Activated naive CD4-positive, alpha-beta T cell treated with anti-CD3 and anti-CD28 coated beads, Interleukin-2, amount 50 U/mL, for 72 hours (primary cell): ENCODE data around the gene CCT7. TPM values are rescaled to one million over a fixed set of nuclear protein-coding genes. Genes with fewer than 3 reads are reported as not detected.

Experiments used
- ATAC-seq, 2 donors: fragments of 150-1000 bp; cut with Tn5 transposase; 2 replicates each; pipeline ENCODE4 v1.10.0; 2021; ENCODE audit warnings: mild to moderate bottlenecking in 2 of 2, moderate library complexity in 2 of 2
- DNase-seq, 2 donors: peaks; one replicate each; pipeline ENCODE4 v3.0.0; 2021 to 2022; ENCODE audit warnings: low spot score in 2 of 2
- H3K27ac Mint-ChIP-seq, 2 donors: one replicate each; pipeline ENCODE4 v1.8.0; 2022; ENCODE audit warnings: mild to moderate bottlenecking in 2 of 2, mixed read lengths in 2 of 2
- H3K36me3 Mint-ChIP-seq, 2 donors: one replicate each; pipeline ENCODE4 v1.8.0; 2022; ENCODE audit warnings: mixed read lengths in 2 of 2
- H3K9me3 Mint-ChIP-seq, 2 donors: one replicate each; pipeline ENCODE4 v1.8.0; 2022; ENCODE audit warnings: mixed read lengths in 2 of 2
- total RNA-seq, 2 donors: library from RNA; stranded (reverse); gene quantifications; one replicate each; pipeline ENCODE4 v1.2.3, GENCODE V29; 2022

Gene CCT7
- total RNA-seq, 2 donors from 2014 or later: 417 to 503 TPM

DNA sequence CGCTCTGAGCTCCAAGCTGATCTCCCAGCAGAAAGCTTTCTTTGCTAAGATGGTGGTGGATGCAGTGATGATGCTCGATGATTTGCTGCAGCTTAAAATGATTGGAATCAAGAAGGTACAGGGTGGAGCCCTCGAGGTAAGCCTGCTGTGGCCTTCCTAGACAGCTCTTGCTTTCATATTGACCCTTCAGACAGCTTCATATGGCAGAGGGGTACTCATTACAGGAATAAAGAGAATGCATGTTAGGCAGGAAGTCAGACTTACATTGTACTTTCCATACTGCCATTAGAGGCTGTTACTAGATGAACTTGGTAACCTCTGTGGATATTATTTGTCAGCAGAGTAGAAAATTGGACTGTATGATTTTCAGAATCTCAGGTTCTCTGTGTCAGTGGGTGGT is 10.5 kb downstream of the CCT7 start:
- ATAC-seq (peak in 1 of 2 donors; percentile 75), DNase-seq (no peak)
- Mint-ChIP-seq H3K36me3 (peaks cover 8 to 19% of the 10 kb centered on the region in 2 donors), H3K27ac (peak overlapping the region; percentile 33 to 91), H3K9me3 (no peaks in the 10 kb centered on the region)

DNA sequence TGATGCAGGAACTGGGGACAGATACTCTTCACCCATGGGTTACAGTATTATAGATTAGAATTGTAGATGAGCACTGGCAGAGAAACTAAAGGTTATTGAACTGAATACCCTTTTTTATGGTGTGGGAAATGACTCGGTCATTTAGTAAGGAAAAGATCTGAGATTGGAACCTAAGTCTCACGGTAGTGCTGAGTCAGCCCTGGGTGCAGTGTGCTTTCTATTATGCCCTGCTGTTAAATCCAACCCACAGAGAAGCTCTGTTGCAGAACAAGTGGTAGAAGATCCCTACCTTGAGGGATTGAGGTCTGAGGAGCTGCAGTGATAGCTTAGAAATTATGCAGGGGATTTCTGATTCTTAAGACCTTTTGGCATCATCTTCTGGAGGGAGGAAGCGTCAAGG is 12.7 kb downstream of the CCT7 start:
- Mint-ChIP-seq H3K9me3 (no peaks in the 10 kb centered on the region), H3K36me3 (peaks cover 19 to 24% of the 10 kb centered on the region in 2 donors), H3K27ac (peak overlapping the region; percentile 31 to 37)
- DNase-seq (no peak), ATAC-seq (no peak)

DNA sequence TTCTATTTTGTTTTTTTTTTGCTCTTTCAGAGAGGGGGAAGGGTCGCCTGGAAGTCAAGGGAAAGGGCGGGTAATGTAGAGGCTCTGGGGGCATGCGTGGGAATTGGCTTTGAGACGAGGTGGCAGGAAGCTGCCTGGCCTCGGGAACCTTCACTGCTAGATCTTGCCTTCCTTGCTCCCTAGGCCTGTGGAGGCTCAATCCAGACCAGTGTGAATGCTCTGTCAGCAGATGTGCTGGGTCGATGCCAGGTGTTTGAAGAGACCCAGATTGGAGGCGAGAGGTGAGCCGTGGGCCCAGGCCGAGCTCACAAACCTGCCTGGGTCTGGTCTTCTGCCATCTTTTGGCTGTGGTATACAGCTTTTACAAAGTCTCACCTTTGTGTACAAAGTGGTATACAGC is 15.5 kb downstream of the CCT7 start:
- H3K9me3 Mint-ChIP-seq: no peaks in the 10 kb centered on the region
- peak overlapping the region; percentile 47 to 51 for H3K27ac Mint-ChIP-seq
- ATAC-seq: no peak

DNA sequence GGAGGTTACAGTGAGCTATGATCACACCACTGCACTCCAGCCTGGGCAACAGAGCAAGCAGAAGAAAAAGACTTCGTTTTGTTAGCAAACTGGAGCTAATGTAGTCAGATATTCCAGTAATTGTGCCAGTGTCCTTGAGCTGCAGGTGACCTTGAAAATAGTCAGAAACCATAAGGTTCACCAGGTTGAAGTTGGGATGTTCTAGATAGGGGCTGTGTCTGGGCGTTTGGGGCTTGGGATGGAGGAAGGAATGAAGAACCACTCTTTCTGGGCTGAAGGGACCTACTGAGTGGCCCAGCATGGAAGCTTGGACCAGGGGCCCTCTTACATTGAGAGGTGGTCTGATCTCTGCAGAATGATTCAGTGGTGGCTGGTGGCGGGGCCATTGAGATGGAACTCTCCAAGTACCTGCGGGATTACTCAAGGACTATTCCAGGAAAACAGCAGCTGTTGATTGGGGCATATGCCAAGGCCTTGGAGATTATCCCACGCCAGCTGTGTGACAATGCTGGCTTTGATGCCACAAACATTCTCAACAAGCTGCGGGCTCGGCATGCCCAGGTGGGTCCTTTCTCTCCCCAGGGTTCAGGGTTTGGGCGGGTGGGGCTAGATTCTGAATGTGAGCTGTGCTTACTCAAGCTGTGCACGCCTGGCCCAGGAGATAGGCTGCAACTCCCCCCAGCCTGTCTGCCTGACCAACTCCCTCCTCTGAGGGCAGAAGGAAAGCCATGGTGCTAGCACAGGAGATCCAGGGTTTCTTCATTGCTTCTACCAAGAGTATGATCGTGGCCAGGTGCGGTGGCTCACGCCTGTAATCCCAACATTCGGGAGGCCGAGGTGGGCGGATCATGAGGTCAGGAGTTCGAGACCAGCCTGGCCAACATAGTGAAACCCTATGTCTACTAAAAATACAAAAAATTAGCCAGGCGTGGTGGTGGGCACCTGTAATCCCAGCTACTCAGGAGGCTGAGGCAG is 17.1 kb downstream of the CCT7 start:
- peak overlapping the region in 1 of 2 donors; percentile 47 for H3K27ac Mint-ChIP-seq
- no peaks in the 10 kb centered on the region for H3K9me3 Mint-ChIP-seq
- DNase-seq (no peak), ATAC-seq (no peak)
- peaks cover 19 to 22% of the 10 kb centered on the region in 2 donors for H3K36me3 Mint-ChIP-seq

More for the DNA sequence above, 15.5 kb downstream of the CCT7 start:
- peaks cover 19 to 28% of the 10 kb centered on the region in 2 donors for H3K36me3 Mint-ChIP-seq
- no peak for DNase-seq

DNA sequence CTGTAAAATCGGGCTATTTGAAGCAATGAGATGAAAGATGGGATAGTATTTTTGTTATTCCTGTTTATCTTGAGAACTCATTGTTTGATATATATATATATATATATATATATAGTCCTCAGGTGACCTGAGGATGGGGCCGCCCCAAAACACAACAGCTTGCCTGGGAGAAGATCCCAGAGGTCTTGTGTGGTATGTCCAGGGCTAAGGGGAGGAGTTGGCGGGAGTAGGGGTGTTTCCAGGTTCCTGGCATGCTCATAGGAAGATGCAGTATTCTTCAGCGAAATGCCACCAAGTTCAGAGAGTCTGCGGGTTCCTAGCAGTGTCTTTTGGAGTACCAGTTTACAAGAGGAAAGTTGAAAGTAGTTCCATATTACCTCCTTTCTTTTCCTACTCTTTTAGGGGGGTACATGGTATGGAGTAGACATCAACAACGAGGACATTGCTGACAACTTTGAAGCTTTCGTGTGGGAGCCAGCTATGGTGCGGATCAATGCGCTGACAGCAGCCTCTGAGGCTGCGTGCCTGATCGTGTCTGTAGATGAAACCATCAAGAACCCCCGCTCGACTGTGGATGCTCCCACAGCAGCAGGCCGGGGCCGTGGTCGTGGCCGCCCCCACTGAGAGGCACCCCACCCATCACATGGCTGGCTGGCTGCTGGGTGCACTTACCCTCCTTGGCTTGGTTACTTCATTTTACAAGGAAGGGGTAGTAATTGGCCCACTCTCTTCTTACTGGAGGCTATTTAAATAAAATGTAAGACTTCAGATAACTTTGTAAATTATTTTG is 18.3 kb downstream of the CCT7 start:
- DNase-seq (no peak), ATAC-seq (no peak)
- peaks cover 11 to 14% of the 10 kb centered on the region in 2 donors for H3K36me3 Mint-ChIP-seq
- peak overlapping the region in 1 of 2 donors; percentile 53 for H3K27ac Mint-ChIP-seq
- no peaks in the 10 kb centered on the region for H3K9me3 Mint-ChIP-seq

DNA sequence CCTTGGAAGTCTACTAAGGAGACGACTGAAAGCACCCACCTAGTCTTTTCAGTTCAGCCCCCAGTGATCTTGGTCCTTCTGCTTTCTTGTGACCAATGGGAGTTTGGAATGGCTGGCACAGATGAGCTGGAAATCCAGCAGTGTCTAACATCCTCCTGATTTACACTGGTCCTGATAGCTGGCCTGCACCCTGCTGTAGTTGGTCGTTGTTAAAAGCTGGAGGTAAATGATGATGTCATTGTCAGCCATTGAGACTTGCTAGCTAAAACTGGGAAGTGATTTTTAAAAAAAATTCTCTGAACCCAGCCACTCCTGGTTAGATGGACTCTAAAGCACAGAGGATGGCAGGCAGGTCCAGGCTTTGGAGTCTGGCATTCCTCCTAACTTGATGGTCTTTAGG is 19.3 kb downstream of the CCT7 start:
- Mint-ChIP-seq H3K36me3 (peaks cover 11 to 14% of the 10 kb centered on the region in 2 donors), H3K27ac (peak overlapping the region; percentile 53 to 71), H3K9me3 (no peaks in the 10 kb centered on the region)
- no peak for ATAC-seq
- DNase-seq: no peak

DNA sequence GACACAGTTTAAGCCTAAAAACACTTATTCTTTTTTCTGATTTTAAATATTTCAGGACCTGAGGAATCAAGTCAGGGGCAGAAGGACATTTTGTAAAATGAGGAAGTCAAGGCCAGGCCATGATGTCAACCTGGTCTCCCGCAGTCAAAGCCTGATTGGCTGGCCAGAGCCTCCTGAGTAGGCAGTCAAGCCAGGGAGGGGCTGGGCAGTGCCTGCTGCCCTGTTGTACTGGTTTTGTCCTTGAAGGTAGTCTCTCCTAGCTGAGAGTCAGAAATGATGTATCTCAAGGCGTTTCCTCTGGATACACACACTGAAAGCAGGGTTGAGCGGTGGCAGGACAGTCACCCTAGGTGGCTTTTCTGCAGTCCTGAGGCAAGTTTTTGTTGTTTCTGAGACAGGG is 19.8 kb downstream of the CCT7 start:
- Mint-ChIP-seq H3K27ac (peak overlapping the region in 1 of 2 donors; percentile 53), H3K9me3 (no peaks in the 10 kb centered on the region), H3K36me3 (peaks cover 11 to 14% of the 10 kb centered on the region in 2 donors)
- ATAC-seq (no peak), DNase-seq (no peak)

DNA sequence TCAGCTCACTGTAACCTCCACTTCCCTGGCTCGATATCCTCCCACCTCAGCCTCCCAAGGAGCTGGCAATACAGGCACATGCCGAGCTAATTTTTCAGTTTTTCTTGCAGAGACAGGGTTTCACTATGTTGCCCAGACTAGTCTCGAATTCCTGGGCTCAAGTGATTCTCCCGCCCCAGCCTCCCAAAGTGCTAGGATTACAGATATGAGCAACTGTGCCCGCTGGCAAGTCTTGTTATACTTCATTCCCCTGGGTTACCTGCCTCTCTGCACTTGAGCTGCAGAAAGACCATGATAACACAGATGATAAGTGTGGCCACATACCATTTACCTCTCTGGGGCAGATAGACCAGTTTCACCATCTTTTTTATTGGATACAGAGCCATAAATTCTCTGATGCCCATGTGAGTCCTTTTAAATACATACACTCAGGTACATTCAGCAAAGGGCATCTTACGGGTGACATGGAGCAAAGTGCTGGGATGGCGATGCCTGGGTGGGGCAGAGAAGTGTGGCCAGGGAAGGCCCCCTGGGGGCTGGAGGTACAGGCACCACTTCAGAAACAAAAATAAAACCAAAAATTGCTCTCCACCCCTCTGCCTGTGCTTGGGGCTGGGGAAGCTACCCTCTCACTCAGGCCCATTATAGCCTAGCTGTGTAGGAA is 20.4 kb downstream of the CCT7 start:
- no peak for ATAC-seq

DNA sequence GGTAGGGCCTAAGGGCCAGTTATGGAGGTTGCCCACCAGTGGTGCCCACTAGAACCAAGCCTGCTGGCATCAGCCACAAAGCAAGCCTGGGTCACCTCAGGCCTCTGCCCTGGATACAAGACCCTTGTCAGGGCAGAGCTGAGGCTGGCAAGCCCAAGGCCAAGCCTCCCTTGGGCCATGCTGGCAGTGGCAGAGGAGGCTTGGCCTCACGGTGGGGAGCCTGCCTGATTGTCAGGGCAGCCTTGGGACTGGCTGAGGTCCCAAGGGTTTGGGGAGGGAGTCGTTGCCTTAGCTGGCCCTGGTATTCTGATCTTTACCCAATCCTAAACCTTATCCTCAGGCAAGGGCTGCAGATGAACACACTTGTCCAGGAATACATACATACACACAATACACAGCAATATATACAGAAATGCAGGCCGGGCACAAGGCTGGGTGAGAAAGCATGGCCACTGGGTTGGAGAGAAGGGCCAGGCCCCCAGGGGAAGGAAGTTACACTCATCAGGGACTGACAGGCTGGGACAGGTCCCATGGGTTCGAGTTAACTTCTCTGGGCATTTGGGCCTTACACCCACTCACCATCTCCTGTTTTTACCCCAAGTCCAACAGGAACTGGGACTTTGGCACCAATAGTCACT is 21.0 kb downstream of the CCT7 start:
- Mint-ChIP-seq H3K9me3 (no peaks in the 10 kb centered on the region), H3K27ac (peak overlapping the region; percentile 66 to 72), H3K36me3 (peaks cover 4 to 5% of the 10 kb centered on the region in 2 donors)
- no peak for DNase-seq
- ATAC-seq: no peak

More for the DNA sequence above, 20.4 kb downstream of the CCT7 start:
- no peak for DNase-seq
- Mint-ChIP-seq H3K36me3 (peaks cover 10 to 11% of the 10 kb centered on the region in 2 donors), H3K27ac (peak overlapping the region in 1 of 2 donors; percentile 66), H3K9me3 (no peaks in the 10 kb centered on the region)

DNA sequence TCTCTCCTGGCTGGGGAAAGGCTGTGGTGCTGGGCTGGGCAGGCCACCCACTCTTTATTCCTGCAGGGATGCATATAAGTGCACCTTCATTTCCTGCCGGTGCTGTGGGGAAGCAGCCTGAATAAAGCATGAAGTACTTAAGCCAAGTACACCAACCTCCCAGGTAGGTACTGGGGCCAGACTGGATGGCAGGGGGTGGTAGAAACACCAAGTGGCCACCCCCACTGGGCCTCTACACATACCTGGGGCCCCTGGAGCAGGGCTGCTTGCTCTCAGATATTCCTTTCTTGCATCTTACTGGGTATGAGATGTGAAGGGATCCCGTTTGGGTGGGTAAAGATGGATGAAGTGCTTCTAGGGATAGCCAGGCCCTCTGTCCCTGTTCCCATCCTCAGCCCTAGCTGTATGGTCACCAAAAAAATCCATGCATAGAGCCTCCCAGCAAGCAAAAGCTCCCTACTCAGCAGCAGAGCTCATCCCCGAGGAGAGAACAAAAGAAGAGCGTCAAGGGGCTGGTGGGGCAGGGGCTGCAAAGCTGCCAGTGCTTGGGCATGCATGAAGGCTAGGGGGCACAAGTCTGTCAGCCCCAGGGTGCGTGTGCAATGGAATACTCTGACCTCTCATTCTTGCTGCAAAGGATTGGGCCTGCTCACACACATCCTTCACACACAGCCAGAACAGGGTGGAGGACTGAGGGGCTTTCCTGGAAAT is 22.0 kb downstream of the CCT7 start:
- DNase-seq: no peak
- no peak for ATAC-seq
- H3K36me3 Mint-ChIP-seq: peaks cover 0 to 4% of the 10 kb centered on the region in 2 donors

DNA sequence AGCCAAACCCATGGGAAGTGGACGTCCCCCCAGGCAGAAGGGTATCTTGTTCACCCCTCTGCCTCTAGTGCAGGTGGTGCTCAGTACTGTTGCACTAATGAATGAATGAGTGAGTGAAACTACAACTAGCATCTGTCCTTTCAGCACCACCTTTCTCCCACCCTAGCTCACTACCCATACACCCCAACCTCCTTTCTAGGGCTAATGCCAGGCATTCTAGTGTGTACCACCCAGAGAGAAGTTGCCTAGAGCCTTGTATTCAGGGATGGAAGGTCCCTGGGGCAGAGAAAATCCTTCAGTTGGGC is 22.5 kb downstream of the CCT7 start:
- no peaks in the 10 kb centered on the region for H3K9me3 Mint-ChIP-seq
- DNase-seq (no peak), ATAC-seq (no peak)
- H3K27ac Mint-ChIP-seq: peak overlapping the region in 1 of 2 donors; percentile 55
- peaks cover 0 to 4% of the 10 kb centered on the region in 2 donors for H3K36me3 Mint-ChIP-seq

More for the DNA sequence above, 22.0 kb downstream of the CCT7 start:
- Mint-ChIP-seq H3K27ac (no peak overlapping the region), H3K9me3 (no peaks in the 10 kb centered on the region)

DNA sequence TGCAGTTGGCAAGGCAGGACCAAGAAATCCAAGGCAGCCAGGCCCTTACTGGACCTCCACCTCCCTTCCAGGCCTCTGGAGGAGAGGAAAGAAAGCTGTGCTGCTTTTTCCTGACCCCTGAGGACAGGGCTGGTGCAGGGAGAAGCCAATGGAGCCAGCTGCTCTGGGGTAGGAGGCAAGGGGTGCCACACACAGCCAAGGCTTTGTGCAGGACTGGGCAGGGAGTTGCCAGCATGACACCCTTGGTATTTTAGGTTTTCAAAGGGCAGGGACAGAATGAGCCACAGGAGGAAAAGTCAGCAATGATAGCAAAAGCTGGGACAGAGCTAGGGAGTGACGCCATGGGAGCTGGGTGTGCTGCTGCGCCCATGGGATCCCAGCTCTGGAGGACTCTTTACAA is 22.9 kb downstream of the CCT7 start:
- ATAC-seq (peak; percentile 5 to 6), DNase-seq (no peak)
- Mint-ChIP-seq H3K9me3 (no peaks in the 10 kb centered on the region), H3K36me3 (peaks cover 0 to 4% of the 10 kb centered on the region in 2 donors), H3K27ac (peak overlapping the region in 1 of 2 donors; percentile 55)

DNA sequence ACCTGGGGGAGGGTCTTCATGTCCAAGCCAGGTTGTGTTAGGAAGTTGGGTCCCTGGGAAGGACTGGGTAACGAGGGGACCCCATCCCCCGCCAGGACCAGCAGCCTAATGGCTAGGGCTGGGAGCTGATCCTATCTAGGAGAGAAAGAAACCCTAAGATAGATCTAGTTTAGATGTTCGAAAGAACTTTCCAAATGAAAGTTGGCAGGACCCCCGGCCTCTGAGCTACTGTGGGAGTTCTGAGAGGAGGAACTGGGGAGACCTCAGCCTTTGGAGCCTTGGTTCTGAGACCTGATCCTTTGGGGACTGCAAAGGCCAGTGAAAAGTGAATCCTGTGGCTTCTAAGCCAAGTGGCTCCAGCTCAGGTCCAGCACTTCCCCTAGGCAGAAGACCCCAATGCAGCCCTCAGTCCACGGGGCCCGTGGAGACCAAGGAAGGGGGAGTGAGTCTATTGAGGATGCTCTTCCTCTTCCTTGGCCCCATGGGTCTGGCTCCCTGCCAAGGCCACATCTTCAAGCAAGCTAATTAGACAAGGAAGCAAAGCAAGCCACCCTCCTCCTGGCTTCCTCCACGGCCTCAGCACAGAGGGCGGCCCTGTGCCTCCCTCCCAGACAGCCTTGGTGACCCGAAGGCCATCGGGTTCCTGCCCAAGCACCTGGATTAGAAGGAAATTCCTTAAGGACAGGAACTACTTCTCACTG is 23.5 kb downstream of the CCT7 start:
- H3K27ac Mint-ChIP-seq: no peak overlapping the region
- H3K9me3 Mint-ChIP-seq: no peaks in the 10 kb centered on the region
- peaks cover 0 to 4% of the 10 kb centered on the region in 2 donors for H3K36me3 Mint-ChIP-seq
- DNase-seq (no peak), ATAC-seq (no peak)

DNA sequence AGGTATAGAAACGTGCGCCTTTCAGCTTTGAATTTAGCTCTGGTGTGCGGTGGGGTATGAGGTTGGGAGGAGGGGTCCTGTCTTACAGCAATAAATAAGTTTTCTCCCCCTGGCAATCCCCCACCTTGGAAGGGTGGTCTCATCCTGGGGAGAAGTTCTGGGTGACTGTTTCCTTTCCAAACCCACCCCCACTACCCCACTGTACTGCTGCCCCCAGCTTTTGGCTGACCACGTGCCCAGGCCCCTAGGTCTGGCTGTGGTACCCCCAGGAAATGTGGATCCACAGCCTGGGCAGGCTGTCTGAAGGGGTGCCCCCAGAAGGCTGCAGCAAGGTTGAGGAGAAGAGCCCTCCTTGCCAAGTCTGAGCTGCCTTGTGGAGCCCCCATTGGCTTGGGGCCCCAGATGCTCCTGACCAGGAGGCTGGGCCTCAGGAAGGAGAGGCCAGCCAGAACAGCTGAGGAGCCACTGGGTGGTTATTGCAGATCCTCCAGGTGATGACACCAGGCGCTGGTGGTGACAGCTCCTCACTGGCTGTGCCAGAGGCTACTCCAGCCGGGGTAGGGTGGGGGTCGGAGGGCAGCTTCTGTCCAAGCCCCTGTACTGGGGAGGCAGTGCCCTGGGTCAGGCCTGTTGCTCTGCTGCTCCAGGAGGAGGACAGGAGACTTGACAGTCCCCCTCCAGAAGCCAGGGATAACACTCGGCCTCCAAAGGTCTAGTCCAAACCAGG is 24.2 kb downstream of the CCT7 start:
- DNase-seq (no peak), ATAC-seq (no peak)
- Mint-ChIP-seq H3K27ac (no peak overlapping the region), H3K9me3 (no peaks in the 10 kb centered on the region), H3K36me3 (peaks cover 0 to 1% of the 10 kb centered on the region in 2 donors)

DNA sequence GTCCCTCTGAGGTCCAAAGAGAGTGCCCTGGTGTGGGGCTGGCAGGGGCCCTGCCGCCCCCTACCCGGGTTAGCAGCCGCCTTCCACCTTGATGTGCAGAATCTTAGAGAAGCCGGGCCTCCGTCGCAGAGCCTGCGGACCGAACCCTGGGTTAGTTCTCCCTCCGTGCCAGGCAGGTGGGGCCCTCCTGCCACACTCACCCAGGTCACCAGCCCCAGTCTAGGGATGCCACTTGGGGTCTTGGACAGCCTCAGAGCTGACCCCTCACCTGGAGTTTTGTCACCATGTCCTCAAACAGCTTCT is 24.8 kb downstream of the CCT7 start:
- Mint-ChIP-seq H3K9me3 (no peaks in the 10 kb centered on the region), H3K36me3 (no peaks in the 10 kb centered on the region), H3K27ac (peak overlapping the region in 1 of 2 donors; percentile 36)
- ATAC-seq (no peak), DNase-seq (no peak)
